Neuronal stem cell (in vitro differentiated cells): ENCODE data around the gene KLHDC7B.
A peak's percentile ranks its signal among the peaks of the same experiment; 100 is the strongest.

Experiments used
- DNase-seq: peaks from one replicate; pipeline ENCODE4 v3.0.0-alpha.2; 2013; ENCODE audit warnings: low spot score
- H2AFZ ChIP-seq: one replicate; pipeline ENCODE4 v1.6.1; 2013; ENCODE audit warnings: mild to moderate bottlenecking, low read length, inconsistent platforms
- H2AK5ac ChIP-seq: 2 replicates; pipeline ENCODE4 v1.6.1; 2013; ENCODE audit warnings: low read depth, mild to moderate bottlenecking, inconsistent platforms, low read length, moderate library complexity, mixed read lengths
- H2BK120ac ChIP-seq: 2 replicates; pipeline ENCODE4 v1.6.1; 2013; ENCODE audit warnings: low read depth, mild to moderate bottlenecking, inconsistent platforms, low read length, moderate library complexity, mixed read lengths
- H2BK12ac ChIP-seq: one replicate; pipeline ENCODE4 v1.6.1; 2013; ENCODE audit warnings: low read length, inconsistent platforms
- H2BK15ac ChIP-seq: 2 replicates; pipeline ENCODE4 v1.6.1; 2013; ENCODE audit warnings: mild to moderate bottlenecking, low read length, inconsistent platforms, mixed read lengths
- H2BK5ac ChIP-seq: one replicate; pipeline ENCODE4 v1.6.1; 2013; ENCODE audit warnings: inconsistent platforms, mild to moderate bottlenecking, low read length, moderate library complexity
- H3K14ac ChIP-seq: one replicate; pipeline ENCODE4 v1.6.1; 2013; ENCODE audit warnings: low read length, inconsistent platforms
- H3K18ac ChIP-seq: 2 replicates; pipeline ENCODE4 v1.6.1; 2013; ENCODE audit warnings: low read length, inconsistent platforms
- H3K23ac ChIP-seq: 2 replicates; pipeline ENCODE4 v1.6.1; 2013; ENCODE audit warnings: low read depth, mild to moderate bottlenecking, mixed read lengths, low read length, inconsistent platforms; ENCODE audit not compliant: poor library complexity
- H3K27ac ChIP-seq: replicated peaks from 3 replicates; pipeline ENCODE4 v1.5.1; 2013; ENCODE audit warnings: low read length, inconsistent platforms
- H3K27me3 ChIP-seq, 3 experiments: 2 replicates each; pipeline ENCODE4 v1.6.1; 2013; ENCODE audit warnings: low read length in 3 of 3, mild to moderate bottlenecking in 2 of 3, inconsistent platforms in 1 of 3, low read depth in 1 of 3, mixed read lengths in 1 of 3, moderate library complexity in 1 of 3; ENCODE audit not compliant: control insufficient read depth in 3 of 3, insufficient read depth in 3 of 3
- H3K36me3 ChIP-seq, 2 donors: replicated peaks in 1 of 2; 2 replicates each; pipeline ENCODE4 v1.6.1; 2013; ENCODE audit warnings: low read length in 2 of 2; ENCODE audit not compliant: control insufficient read depth in 2 of 2, insufficient read depth in 2 of 2
- H3K4ac ChIP-seq: 2 replicates; pipeline ENCODE4 v1.6.1; 2013; ENCODE audit warnings: inconsistent platforms, mild to moderate bottlenecking, low read length, moderate library complexity
- H3K4me1 ChIP-seq, 2 donors: 1 replicate in 1 of 2; 2 replicates in 1 of 2; pipeline ENCODE4 v1.6.1; 2013; ENCODE audit warnings: low read length in 2 of 2, low read depth in 1 of 2; ENCODE audit not compliant: control insufficient read depth in 2 of 2, insufficient read depth in 1 of 2
- H3K4me2 ChIP-seq: one replicate; pipeline ENCODE4 v1.6.1; 2013; ENCODE audit warnings: mild to moderate bottlenecking, low read length, inconsistent platforms; ENCODE audit not compliant: insufficient read depth, poor library complexity, severe bottlenecking
- H3K4me3 ChIP-seq, 2 donors: 2 replicates each; pipeline ENCODE4 v1.5.1; 2013; ENCODE audit warnings: low read length in 2 of 2, mild to moderate bottlenecking in 2 of 2, inconsistent platforms in 1 of 2, moderate library complexity in 1 of 2
- H3K79me1 ChIP-seq: one replicate; pipeline ENCODE4 v1.6.1; 2013; ENCODE audit warnings: low read depth, mild to moderate bottlenecking, inconsistent platforms, low read length, moderate library complexity
- H3K9ac ChIP-seq: one replicate; pipeline ENCODE4 v1.6.1; 2013; ENCODE audit warnings: mild to moderate bottlenecking, low read depth, low read length, inconsistent platforms; ENCODE audit not compliant: poor library complexity
- H3K9me3 ChIP-seq, 2 donors: replicated peaks in 1 of 2; 2 replicates each; pipeline versions ENCODE3 to v1.6.1; 2013; ENCODE audit warnings: low read length in 2 of 2, mild to moderate bottlenecking in 2 of 2, inconsistent platforms in 1 of 2, low read depth in 1 of 2, mixed read lengths in 1 of 2, moderate library complexity in 1 of 2; ENCODE audit not compliant: control insufficient read depth in 2 of 2, insufficient read depth in 1 of 2
- H4K8ac ChIP-seq: one replicate; pipeline ENCODE4 v1.6.1; 2013; ENCODE audit warnings: low read depth, mild to moderate bottlenecking, inconsistent platforms, low read length, moderate library complexity
- H4K91ac ChIP-seq: one replicate; pipeline ENCODE4 v1.6.1; 2013; ENCODE audit warnings: low read length, low read depth, mild to moderate bottlenecking, inconsistent platforms; ENCODE audit not compliant: poor library complexity
- whole genome bisulfite sequencing, 2 donors: extraction: QIAGEN DNeasy Blood & Tissue Kit; methylation state at CpG; one replicate each; pipeline ENCODE4 v1.1.7; 2013; ENCODE audit warnings: missing lambda C conversion rate in 2 of 2, mixed read lengths in 1 of 2; ENCODE audit not compliant: insufficient read length in 2 of 2, insufficient replicate concordance in 1 of 2; ENCODE audit errors: extremely low coverage in 2 of 2; 5-methylcytosine and 5-hydroxymethylcytosine counted together

Gene KLHDC7B

DNA sequence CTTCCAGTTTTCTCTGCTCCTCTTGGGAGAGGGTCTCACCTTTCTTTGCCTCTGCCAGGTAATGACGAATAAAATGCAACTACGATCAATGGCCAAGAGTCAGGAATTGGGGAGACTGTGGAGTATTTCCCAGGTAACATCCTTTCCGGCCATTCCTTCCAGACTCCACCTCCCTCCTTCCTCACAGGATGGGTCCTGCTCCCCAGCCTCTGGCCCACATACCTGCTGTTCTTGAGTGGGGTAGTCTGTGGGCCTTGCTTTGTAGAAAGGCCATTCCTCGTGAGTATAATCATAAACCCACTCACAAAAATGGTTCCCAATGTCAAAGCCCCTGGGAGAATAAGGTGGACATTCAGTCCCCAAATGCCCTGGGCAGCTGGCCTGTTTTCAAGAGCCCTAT lies 34.1 kb downstream of the KLHDC7B start:
- H2BK120ac ChIP-seq: no peak overlapping the region
- WGBS, 2 donors: no CpG with 5 or more reads among the region's 4 CpGs

DNA sequence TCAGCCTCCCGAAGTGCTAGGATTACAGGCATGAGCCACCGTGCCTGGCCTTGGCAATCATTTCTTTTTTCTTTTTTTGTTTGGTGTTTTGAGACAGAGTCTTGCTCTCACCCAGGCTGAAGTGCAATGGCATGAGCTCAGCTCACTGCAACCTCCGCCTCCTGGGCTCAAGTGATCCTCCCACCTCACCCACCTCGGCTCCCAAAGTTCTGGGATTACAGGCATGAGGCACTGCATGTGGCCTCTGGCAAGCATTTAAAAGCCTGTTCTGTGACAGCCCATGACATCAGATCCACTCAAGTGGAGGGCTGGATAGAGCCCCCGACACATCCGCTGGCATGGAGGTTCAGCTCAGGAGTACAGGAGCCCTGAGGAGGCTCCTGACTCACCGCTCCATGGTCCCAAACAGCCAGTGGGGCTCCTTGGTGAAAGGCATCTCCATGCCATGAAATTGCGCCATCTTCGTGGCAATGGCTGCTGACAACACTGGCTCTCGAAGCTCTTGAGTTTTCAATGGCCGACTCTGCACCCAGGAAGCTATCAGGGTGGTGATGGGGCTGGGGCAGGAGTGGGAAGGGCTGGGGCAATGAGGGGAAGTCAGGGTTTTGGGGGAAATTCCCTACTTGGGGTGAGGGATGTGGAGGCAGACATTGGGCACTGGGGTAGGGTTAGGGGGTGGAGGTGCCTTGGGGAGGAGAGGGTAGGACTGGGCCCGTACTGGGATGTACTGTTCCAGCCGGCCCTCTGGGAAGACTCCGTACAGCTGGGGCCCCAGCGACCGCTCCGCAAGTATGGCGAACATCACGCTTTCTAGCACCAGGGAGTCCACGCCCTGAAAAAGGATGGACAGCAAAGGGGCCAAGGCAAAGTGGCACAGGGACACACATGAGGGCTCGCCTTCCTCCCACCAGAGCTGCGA lies 35.6 kb downstream of the KLHDC7B start:
- H4K91ac ChIP-seq: no peak overlapping the region
- peak overlapping the region; percentile 90 for H2AK5ac ChIP-seq
- H3K18ac ChIP-seq: no peak overlapping the region
- H2BK120ac ChIP-seq: no peak overlapping the region
- no peaks in the 10 kb centered on the region for H3K27me3 ChIP-seq
- H3K4me2 ChIP-seq: peak overlapping the region; percentile 84
- H3K4me3 ChIP-seq: peak overlapping the region; percentile 82 to 93
- H4K8ac ChIP-seq: peak overlapping the region; percentile 52
- H2BK12ac ChIP-seq: no peak overlapping the region
- peak overlapping the region; percentile 93 for H3K9ac ChIP-seq
- H3K36me3 ChIP-seq: peaks cover 26 to 40% of the 10 kb centered on the region in 2 donors
- no peak overlapping the region for H2BK15ac ChIP-seq
- H2AFZ ChIP-seq: no peak overlapping the region
- H3K79me1 ChIP-seq: peaks cover 7% of the 10 kb centered on the region
- WGBS, 2 donors: no CpG with 5 or more reads among the region's 22 CpGs
- H3K27ac ChIP-seq: peak overlapping the region; percentile 98
- no peak overlapping the region for H3K14ac ChIP-seq
- H3K4me1 ChIP-seq: peaks cover 5% of the 10 kb centered on the region in 2 donors
- H2BK5ac ChIP-seq: peak overlapping the region; percentile 56
- H3K9me3 ChIP-seq: no peaks in the 10 kb centered on the region
- no peak for DNase-seq
- peak overlapping the region; percentile 30 for H3K23ac ChIP-seq
- no peak overlapping the region for H3K4ac ChIP-seq

More for the DNA sequence above, 34.1 kb downstream of the KLHDC7B start:
- Histone ChIP-seq H3K4me2 (no peak overlapping the region), H3K9me3 (no peaks in the 10 kb centered on the region), H3K9ac (no peak overlapping the region), H3K36me3 (peaks cover 33 to 40% of the 10 kb centered on the region in 2 donors), H4K91ac (no peak overlapping the region), H3K27ac (no peak overlapping the region), H2BK12ac (no peak overlapping the region), H3K23ac (no peak overlapping the region), H2BK15ac (no peak overlapping the region), H4K8ac (no peak overlapping the region), H3K4me1 (peaks cover 5% of the 10 kb centered on the region in 2 donors), H3K4ac (no peak overlapping the region), H2BK5ac (no peak overlapping the region), H3K18ac (no peak overlapping the region), H3K27me3 (no peaks in the 10 kb centered on the region), H2AFZ (no peak overlapping the region), H3K79me1 (peaks cover 7% of the 10 kb centered on the region), H3K4me3 (no peak overlapping the region), H3K14ac (no peak overlapping the region), H2AK5ac (no peak overlapping the region)
- no peak for DNase-seq

DNA sequence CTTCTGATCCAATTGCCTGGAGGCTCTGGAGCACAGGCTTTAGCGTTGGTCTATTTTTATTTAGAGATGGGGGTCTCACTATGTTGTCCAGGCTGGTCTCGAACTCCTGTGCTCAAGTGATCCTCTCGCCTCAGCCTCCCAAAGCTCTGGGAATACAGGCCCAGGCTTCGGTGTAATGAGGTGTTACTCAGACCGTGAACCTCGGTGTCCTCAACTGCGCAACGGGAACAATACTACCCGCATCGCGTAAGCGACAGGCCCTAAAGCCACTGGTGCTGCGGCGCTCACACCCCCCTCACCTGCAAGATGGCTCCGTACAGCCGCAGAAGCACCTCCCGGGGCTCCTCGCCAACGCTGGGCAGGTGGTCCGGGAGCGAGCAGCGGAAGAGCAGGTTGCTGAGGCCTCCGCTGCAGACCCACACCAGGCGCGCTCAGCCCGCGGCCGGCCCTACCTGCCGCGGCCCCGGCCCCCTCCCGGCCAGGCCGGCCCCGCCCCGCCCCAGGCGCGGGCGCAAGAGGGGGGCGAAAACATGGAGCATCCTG lies 36.3 kb downstream of the KLHDC7B start:
- Histone ChIP-seq H3K36me3 (peaks cover 19 to 37% of the 10 kb centered on the region in 2 donors), H3K79me1 (peaks cover 4% of the 10 kb centered on the region), H3K14ac (no peak overlapping the region), H3K18ac (peak overlapping the region; percentile 97), H4K8ac (no peak overlapping the region), H3K9ac (peak overlapping the region; percentile 93), H3K9me3 (no peaks in the 10 kb centered on the region), H4K91ac (peak overlapping the region; percentile 68), H2BK5ac (peak overlapping the region; percentile 56), H2AFZ (peak overlapping the region; percentile 99), H3K4ac (peak overlapping the region; percentile 10), H3K23ac (no peak overlapping the region), H3K4me2 (peak overlapping the region; percentile 84), H2BK120ac (peak overlapping the region; percentile 16), H3K27ac (peak overlapping the region; percentile 98), H3K4me3 (peak overlapping the region; percentile 82 to 93), H2AK5ac (peak overlapping the region; percentile 90), H2BK12ac (peak overlapping the region; percentile 64), H3K27me3 (no peaks in the 10 kb centered on the region), H3K4me1 (peaks cover 5% of the 10 kb centered on the region in 2 donors), H2BK15ac (no peak overlapping the region)
- no peak for DNase-seq
- no CpG with 5 or more reads among the region's 39 CpGs for WGBS, 2 donors
